SK-N-SH treated with all-trans-retinoic acid at 6 μM for 48 hours (cell line): Measurements from ENCODE around the gene SFMBT1.

ENCODE experiments used
- CREB5 ChIP-seq: fragments of 250-450 bp; sonication (Bioruptor Pico); IDR thresholded peaks from 2 replicates; pipeline ENCODE4 v1.5.1; 2020; ENCODE audit warnings: low read depth, mild to moderate bottlenecking, moderate library complexity
- RARB ChIP-seq: fragments of 250-450 bp; sonication (Bioruptor Pico); IDR thresholded peaks from 2 replicates; pipeline ENCODE4 v1.8.0; 2021; ENCODE audit warnings: mild to moderate bottlenecking, moderate library complexity
- TCF4 ChIP-seq: fragments of 250-450 bp; sonication (Bioruptor Pico); IDR thresholded peaks from 2 replicates; pipeline ENCODE4 v1.8.0; 2021; ENCODE audit warnings: mild to moderate bottlenecking, moderate library complexity, borderline replicate concordance
- TOX ChIP-seq: fragments of 250-450 bp; sonication (Bioruptor Pico); IDR thresholded peaks from 2 replicates; pipeline ENCODE4 v1.8.0; 2021; ENCODE audit warnings: mild to moderate bottlenecking, moderate library complexity, borderline replicate concordance

GRCh38 chr3:52986938-52987337, 58.9 kb downstream of the SFMBT1 start:
- TF ChIP-seq TOX (CRISPR knock-in tag) = no peak
- TF ChIP-seq CREB5 (CRISPR knock-in tag) = no peak
- TF ChIP-seq TCF4 (CRISPR knock-in tag) = no peak
- no peak for TF ChIP-seq RARB
